Right atrium auricular region (tissue), 2 donors: Measurements from ENCODE around the gene PLK3. TPM values are rescaled to one million over a fixed set of nuclear protein-coding genes. Genes with fewer than 3 reads are reported as not detected.

Experiments
- DNase-seq: peaks from one replicate; pipeline ENCODE4 v3.0.0-alpha.2; 2019; ENCODE audit warnings: low spot score
- H3K27ac ChIP-seq, 2 donors: fragments of 200-600 bp; sonication (generic); 1 replicate in 1 of 2; 2 replicates in 1 of 2; pipeline ENCODE4 v1.5.1; 2016 to 2019
- H3K27me3 ChIP-seq, 2 donors: fragments of 200-600 bp; sonication (generic); one replicate each; pipeline versions ENCODE4 v1.5.1 to v1.6.0; 2017 to 2019
- H3K36me3 ChIP-seq: fragments of 200-600 bp; sonication (generic); one replicate; pipeline ENCODE4 v1.5.1; 2016
- H3K4me1 ChIP-seq, 2 donors: fragments of 200-600 bp; sonication (generic); one replicate each; pipeline versions ENCODE4 v1.5.1 to v1.6.0; 2017 to 2019
- H3K4me3 ChIP-seq, 2 donors: fragments of 200-600 bp; sonication (generic); 1 replicate in 1 of 2; 2 replicates in 1 of 2; pipeline ENCODE4 v1.5.1; 2017 to 2019; ENCODE audit warnings: mild to moderate bottlenecking in 1 of 2, moderate library complexity in 1 of 2
- H3K9me3 ChIP-seq, 2 donors: fragments of 200-600 bp; sonication (generic); one replicate each; pipeline ENCODE4 v1.5.1; 2019
- total RNA-seq, 2 donors: library from RNA; depleted of rRNA; stranded (reverse); fragments of >200 nt; gene quantifications; one replicate each; pipeline ENCODE4 v1.1.0, GENCODE V29; 2016
- TF ChIP-seq, protein P1 (sequence below), 2 donors: fragments of 200-600 bp; sonication (generic); IDR thresholded peaks; one replicate each; pipeline ENCODE4 v1.5.1; 2019; ENCODE audit warnings: antibody characterized with exemption in 2 of 2

Gene PLK3
- total RNA-seq, 2 donors from 2014 or later, result 9.1 to 10.8 TPM

DNA sequence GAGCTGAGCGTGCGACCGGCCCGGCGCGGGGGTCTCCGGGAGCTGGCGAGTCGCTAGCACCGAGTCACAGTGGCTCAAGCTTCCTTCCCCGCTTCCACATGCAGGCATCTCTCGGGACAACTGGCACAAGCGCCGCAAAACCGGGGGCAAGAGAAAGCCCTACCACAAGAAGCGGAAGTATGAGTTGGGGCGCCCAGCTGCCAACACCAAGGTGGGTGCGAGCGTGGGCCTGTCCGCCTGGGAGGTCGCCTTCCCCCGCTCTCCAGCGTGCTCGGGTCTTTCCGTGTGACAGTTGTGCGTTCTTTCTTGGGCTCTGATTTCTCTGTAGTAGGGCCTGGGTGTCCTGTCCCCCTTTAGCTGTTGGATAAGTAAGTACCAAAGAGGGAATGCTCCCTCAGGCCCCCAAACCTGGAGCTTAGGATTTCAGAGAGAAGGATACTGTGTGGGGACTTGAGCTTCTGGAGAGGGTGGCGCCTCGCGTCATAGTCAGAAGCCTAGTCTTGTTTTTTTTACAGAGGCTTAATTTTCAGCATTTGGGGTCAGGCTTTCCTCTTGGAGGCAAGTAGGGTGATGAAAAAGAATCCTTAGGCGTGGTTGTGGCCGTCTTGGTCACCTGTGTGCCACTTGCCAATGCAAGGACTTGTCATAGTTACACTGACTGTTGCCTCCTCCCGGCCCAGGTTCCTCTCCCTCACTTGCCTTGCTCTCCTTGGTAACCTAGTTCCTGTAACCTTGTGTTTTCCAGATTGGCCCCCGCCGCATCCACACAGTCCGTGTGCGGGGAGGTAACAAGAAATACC is 24.0 kb upstream of the PLK3 start:
- DNase-seq, result no peak
- TF ChIP-seq, protein P1, sequence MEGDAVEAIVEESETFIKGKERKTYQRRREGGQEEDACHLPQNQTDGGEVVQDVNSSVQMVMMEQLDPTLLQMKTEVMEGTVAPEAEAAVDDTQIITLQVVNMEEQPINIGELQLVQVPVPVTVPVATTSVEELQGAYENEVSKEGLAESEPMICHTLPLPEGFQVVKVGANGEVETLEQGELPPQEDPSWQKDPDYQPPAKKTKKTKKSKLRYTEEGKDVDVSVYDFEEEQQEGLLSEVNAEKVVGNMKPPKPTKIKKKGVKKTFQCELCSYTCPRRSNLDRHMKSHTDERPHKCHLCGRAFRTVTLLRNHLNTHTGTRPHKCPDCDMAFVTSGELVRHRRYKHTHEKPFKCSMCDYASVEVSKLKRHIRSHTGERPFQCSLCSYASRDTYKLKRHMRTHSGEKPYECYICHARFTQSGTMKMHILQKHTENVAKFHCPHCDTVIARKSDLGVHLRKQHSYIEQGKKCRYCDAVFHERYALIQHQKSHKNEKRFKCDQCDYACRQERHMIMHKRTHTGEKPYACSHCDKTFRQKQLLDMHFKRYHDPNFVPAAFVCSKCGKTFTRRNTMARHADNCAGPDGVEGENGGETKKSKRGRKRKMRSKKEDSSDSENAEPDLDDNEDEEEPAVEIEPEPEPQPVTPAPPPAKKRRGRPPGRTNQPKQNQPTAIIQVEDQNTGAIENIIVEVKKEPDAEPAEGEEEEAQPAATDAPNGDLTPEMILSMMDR (IDR thresholded peaks at IDR 0.05), result no peak
- H3K36me3 ChIP-seq, result peaks cover 40% of the 10 kb centered on the region
- no peaks in the 10 kb centered on the region for H3K27me3 ChIP-seq
- no peaks in the 10 kb centered on the region for H3K9me3 ChIP-seq
- H3K4me3 ChIP-seq, result peak overlapping the region; percentile 73 to 93
- peak overlapping the region; percentile 94 to 98 for H3K27ac ChIP-seq
- H3K4me1 ChIP-seq, result peaks cover 0 to 33% of the 10 kb centered on the region in 2 donors

GRCh38 chr1:44776730-44777068 is 23.5 kb upstream of the PLK3 start:
- no peak for DNase-seq
- Histone ChIP-seq H3K27me3 (no peaks in the 10 kb centered on the region), H3K27ac (peak overlapping the region; percentile 30 to 98), H3K36me3 (peaks cover 45% of the 10 kb centered on the region), H3K4me1 (peaks cover 0 to 33% of the 10 kb centered on the region in 2 donors), H3K9me3 (no peaks in the 10 kb centered on the region), H3K4me3 (peak overlapping the region; percentile 73 to 93)
- TF ChIP-seq, protein P1 (IDR thresholded peaks at IDR 0.05), result no peak

GRCh38 chr1:44777547-44777946 is 22.6 kb upstream of the PLK3 start:
- Histone ChIP-seq H3K4me3 (no peak overlapping the region), H3K36me3 (peaks cover 45% of the 10 kb centered on the region), H3K27ac (no peak overlapping the region), H3K4me1 (peaks cover 0 to 33% of the 10 kb centered on the region in 2 donors), H3K9me3 (no peaks in the 10 kb centered on the region), H3K27me3 (no peaks in the 10 kb centered on the region)
- TF ChIP-seq, protein P1 (IDR thresholded peaks at IDR 0.05), result no peak
- no peak for DNase-seq

- Histone ChIP-seq H3K4me3 (no peak overlapping the region), H3K27me3 (no peaks in the 10 kb centered on the region), H3K4me1 (peaks cover 0 to 33% of the 10 kb centered on the region in 2 donors), H3K36me3 (peaks cover 45% of the 10 kb centered on the region), H3K27ac (no peak overlapping the region), H3K9me3 (no peaks in the 10 kb centered on the region)
- TF ChIP-seq, protein P1 (IDR thresholded peaks at IDR 0.05), result no peak
- no peak for DNase-seq
Observed at GRCh38 chr1:44777969-44778635, 22.1 kb upstream of the PLK3 start.

DNA sequence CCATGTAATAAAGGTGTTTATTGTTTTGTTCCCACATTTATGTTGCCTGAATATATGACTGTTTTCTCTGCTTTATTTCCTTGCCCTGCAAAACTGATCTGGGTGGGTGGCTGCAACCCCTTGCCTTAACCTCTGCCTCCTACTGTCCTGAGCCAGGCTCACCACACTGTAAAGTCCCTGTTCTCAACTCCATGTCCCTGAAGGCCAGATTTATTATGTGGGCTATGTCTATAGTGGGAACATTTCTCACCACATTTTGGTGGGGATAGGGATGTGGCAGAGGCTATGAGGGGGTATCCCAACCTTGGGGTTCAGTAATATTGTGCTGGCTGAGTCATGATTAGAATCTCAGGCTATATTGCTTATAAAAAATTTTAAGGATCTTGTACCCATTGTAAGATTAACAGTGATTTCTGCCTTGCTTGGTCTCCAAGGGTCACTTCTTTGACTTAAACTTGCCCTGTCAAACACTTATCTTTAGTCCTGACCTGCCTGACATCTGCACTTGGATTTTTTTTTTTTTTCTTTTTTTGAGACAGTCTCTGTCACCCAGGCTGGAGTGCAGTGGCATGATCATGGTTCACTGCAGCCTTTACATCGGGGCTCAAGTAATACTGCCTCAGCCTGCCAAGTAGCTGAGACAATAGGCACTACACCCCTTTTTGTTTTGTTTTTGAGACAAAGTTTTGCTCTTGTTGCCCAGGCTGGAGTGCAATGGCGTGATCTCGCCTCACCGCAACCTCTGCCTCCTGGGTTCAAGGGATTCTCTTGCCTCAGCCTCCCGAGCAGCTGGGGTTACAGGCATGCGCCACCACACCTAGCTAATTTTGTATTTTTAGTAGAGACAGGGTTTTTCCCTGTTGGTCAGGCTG is 21.2 kb upstream of the PLK3 start:
- peaks cover 45% of the 10 kb centered on the region for H3K36me3 ChIP-seq

More for the DNA sequence above, 21.2 kb upstream of the PLK3 start:
- Histone ChIP-seq H3K9me3 (no peaks in the 10 kb centered on the region), H3K4me3 (no peak overlapping the region), H3K4me1 (peaks cover 0 to 38% of the 10 kb centered on the region in 2 donors), H3K27me3 (no peaks in the 10 kb centered on the region), H3K27ac (no peak overlapping the region)
- no peak for DNase-seq
- TF ChIP-seq, protein P1 (IDR thresholded peaks at IDR 0.05), result no peak
